ENCODE data around the gene RIPOR3.
A peak's percentile ranks its signal among the peaks of the same experiment; 100 is the strongest.
"Not testable (repeated sequence)": the region's sequence is repeated elsewhere in the genome, so short reads cannot be mapped to it uniquely, and the experiment has no call there.

Gene RIPOR3

GRCh38 chr20:50607436-50607835 lies 83.9 kb downstream of the RIPOR3 start:
- no peak for DNase-seq (ENCODE audit: low read depth)

GRCh38 chr20:50605136-50605535 lies 86.2 kb downstream of the RIPOR3 start:
- DNase-seq (ENCODE audit: low read depth) = no peak

GRCh38 chr20:50604451-50604850 lies 86.9 kb downstream of the RIPOR3 start:
- no peak for DNase-seq (ENCODE audit: low read depth)

DNA sequence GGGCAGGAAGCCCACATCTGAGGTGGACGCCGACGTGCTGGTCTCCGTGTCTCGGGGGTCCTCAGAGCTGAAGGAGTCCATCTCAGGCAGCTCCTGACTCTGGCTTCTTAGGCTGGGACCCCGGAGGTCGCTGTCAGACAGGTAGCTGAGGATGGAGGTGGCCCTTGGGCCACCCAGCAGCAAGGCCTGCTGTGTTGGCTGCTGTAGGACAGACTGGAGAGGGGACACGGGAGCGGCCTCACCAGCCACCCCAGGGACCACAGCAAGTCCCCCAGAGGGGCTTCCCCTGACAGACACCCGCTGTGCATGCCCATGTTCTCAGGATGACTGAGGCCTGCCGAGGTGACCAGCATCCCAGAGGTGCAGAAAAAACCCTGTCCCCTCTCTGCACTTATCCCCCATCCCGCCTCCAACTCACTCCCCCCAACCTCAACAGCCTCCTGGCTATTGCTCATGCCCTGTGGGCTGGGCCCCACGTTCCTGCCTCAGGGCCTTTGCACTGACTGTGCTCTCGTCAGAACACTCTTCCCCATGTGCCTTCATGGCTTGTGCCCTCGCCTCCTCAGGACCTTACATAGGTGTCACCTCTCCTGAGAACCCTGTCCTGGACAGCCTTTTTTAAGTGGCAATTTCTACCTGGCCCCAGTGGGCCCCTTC lies 88.8 kb downstream of the RIPOR3 start:
- DNase-seq (ENCODE audit: low read depth) = no peak

- no peak for DNase-seq (ENCODE audit: low read depth)
Measured at GRCh38 chr20:50601511-50602431, 89.6 kb downstream of the RIPOR3 start.

GRCh38 chr20:50600281-50600895 lies 91.0 kb downstream of the RIPOR3 start:
- DNase-seq (ENCODE audit: low read depth) = no peak

DNA sequence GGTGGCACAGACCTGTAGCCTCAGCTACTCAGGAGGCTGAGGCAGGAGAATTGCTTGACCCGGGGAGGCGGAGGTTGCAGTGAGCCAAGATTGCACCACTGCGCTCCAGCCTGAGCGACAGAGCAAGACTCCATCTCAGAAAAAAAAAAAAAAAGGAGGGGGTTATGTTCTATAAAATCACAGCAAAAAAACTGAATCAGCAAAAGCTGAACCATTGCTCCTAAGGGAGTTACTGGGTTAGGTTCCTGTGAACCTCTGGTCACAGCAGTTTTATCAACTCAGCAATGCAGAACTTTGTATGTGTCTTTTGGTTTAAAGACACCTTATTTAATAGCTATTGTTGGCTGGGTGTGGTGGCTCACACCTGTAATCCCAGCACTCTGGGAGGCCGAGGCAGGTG lies 92.6 kb downstream of the RIPOR3 start:
- not testable (repeated sequence) for DNase-seq (ENCODE audit: low read depth)

DNA sequence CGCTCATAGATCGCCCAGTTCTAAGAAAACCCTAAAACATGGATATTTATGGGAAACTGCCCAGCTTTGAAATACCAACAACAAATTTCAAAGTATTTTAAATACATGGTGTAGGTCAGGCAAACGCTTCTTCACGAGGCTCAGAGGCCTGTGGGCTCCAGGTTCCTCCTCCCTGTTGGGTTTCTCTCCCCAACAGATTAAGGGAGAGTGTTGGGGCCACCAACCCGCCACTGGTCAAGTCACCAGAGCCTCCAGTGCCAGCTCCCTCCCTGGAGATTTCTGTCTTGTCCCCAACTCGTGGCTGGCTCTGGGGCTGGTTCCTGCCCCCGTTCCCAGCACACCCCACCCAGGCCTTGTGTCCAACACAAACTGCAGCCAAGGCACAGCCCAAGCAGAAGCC lies 93.3 kb downstream of the RIPOR3 start:
- DNase-seq (ENCODE audit: low read depth) = no peak

GRCh38 chr20:50597406-50597969 lies 93.9 kb downstream of the RIPOR3 start:
- DNase-seq (ENCODE audit: low read depth) = no peak

DNA sequence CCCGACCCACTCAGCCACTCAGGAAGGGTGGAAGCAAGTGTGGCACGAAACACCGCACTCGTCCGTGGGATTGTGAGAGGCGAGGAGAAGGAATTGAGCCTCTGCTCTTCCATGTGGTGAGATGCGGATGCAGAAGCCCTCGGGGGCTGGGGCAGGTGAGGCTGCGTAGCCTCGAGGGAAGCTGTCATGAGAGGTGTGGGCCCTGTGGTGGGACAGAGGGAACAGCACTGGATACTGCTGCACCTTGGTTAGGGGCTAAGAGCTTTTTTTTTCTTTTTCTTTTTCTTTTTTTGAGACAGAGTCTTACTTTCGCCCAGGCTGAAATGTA lies 94.7 kb downstream of the RIPOR3 start:
- no peak for DNase-seq (ENCODE audit: low read depth)

- DNase-seq (ENCODE audit: low read depth) = peak; percentile 50
Measured at GRCh38 chr20:50595988-50596693, 95.2 kb downstream of the RIPOR3 start.

- no peak for DNase-seq (ENCODE audit: low read depth)
Measured at GRCh38 chr20:50595433-50595895, 95.9 kb downstream of the RIPOR3 start.

GRCh38 chr20:50594591-50595432 lies 96.5 kb downstream of the RIPOR3 start:
- peak; percentile 26 for DNase-seq (ENCODE audit: low read depth)

DNA sequence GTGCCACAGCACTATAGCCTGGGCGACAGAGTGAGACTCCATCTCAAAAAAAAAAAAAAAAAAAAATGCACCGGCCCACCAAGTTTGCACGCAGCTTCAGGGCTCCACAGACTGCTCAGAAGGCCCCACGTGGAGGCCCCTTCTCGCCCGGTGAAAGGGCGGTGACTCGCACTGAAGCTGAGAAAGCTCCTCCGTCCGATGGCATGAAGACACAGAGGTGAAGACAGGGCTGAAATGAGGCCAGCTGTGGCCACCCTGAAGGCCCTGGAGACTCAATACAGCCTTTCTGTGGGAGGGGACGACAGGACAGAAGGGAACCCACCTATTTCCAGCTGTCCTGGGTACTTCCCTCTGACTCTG lies 97.1 kb downstream of the RIPOR3 start:
- DNase-seq (ENCODE audit: low read depth) = peak; percentile 32

GRCh38 chr20:50593005-50593335 lies 98.4 kb downstream of the RIPOR3 start:
- DNase-seq (ENCODE audit: low read depth) = no peak

DNA sequence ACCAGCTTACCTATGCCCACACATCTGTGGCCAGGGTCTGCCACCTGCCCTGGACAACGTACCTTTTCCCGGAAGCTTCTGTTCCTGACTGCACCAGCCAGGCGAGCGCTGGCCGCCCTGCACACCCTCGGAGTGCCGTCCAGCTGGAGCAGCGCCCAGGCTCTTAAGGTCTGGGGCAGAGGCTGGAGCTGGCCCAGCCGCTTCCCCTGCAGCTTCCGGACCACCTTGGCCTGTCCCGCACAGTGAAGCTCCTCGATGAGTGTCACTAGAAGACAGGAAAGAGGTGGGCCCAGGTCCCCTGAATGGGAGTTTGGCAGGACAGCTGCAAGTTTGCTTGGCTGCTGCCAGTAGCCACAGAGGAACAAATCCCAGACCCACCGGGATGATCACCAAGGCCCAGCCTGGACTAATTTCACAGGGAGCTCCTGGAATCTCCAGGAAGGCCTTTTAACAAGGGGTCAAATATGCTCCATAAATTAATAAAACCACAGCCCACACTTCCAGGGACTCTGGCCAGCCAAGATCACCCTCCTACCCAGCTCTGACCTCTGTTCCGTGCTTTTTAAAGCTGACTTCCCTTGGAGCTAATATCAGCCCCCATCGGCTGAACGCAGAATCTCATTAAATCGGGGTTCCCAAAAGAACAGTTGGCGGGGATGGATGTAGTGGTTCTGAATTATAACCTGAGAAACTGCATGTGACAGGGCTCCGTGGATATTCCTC lies 98.9 kb downstream of the RIPOR3 start:
- DNase-seq (ENCODE audit: low read depth) = no peak

- no peak for DNase-seq (ENCODE audit: low read depth)
Measured at GRCh38 chr20:50591233-50591852, 100.0 kb downstream of the RIPOR3 start.

- no peak for DNase-seq (ENCODE audit: low read depth)
Measured at GRCh38 chr20:50590348-50590664, 101.0 kb downstream of the RIPOR3 start.

- no peak for DNase-seq (ENCODE audit: low read depth)
Measured at GRCh38 chr20:50589548-50590347, 101.6 kb downstream of the RIPOR3 start.

Measured in ELR (cell line).